Sigmoid colon (tissue), 7 donors: ENCODE data around the gene PMVK. TPM values are rescaled to one million over a fixed set of nuclear protein-coding genes. Genes with fewer than 3 reads are reported as not detected.

Source experiments
- DNase-seq: peaks from one replicate; pipeline ENCODE4 v3.0.0-alpha.2; 2019
- H3K27ac ChIP-seq, 4 donors: fragments of 200-600 bp; sonication (generic); one replicate each; pipeline ENCODE4 v1.5.1; 2016 to 2019; ENCODE audit warnings: mild to moderate bottlenecking in 1 of 4
- H3K27me3 ChIP-seq, 3 donors: fragments of 200-600 bp; sonication (generic); one replicate each; pipeline ENCODE4 v1.5.1; 2019; ENCODE audit warnings: mild to moderate bottlenecking in 1 of 3
- H3K36me3 ChIP-seq, 4 donors: fragments of 200-600 bp; sonication (generic); one replicate each; pipeline ENCODE4 v1.5.1; 2016 to 2019
- H3K4me1 ChIP-seq, 4 donors: fragments of 200-600 bp; sonication (generic); one replicate each; pipeline ENCODE4 v1.5.1; 2017 to 2019
- H3K4me3 ChIP-seq, 4 donors: fragments of 200-600 bp; sonication (generic); one replicate each; pipeline ENCODE4 v1.5.1; 2017 to 2019; ENCODE audit warnings: mild to moderate bottlenecking in 2 of 4, moderate library complexity in 1 of 4
- H3K9me3 ChIP-seq, 4 donors: fragments of 200-600 bp in 3 of 4; sonication (generic) in 3 of 4; one replicate each; pipeline versions ENCODE4 v1.5.1 to v1.6.1; 2013 to 2019
- CTCF ChIP-seq, 4 experiments: fragments of 450-650 bp in 3 of 4; fragments of 200-600 bp in 1 of 4; IDR thresholded peaks; one replicate each; pipeline ENCODE4 v1.5.1; 2016 to 2019; ENCODE audit warnings: antibody characterized with exemption in 4 of 4, mild to moderate bottlenecking in 3 of 4, moderate library complexity in 2 of 4
- EP300 ChIP-seq, 4 donors: sonication (generic); formaldehyde crosslinking; IDR thresholded peaks; one replicate each; pipeline ENCODE4 v1.6.1; 2017; ENCODE audit warnings: antibody characterized with exemption in 4 of 4
- POLR2A ChIP-seq, 2 donors: fragments of 450-650 bp; IDR thresholded peaks; one replicate each; pipeline ENCODE4 v1.6.1; 2016; ENCODE audit warnings: antibody characterized with exemption in 2 of 2, mild to moderate bottlenecking in 2 of 2, moderate library complexity in 2 of 2
- POLR2AphosphoS5 ChIP-seq, 4 donors: sonication (generic); formaldehyde crosslinking; IDR thresholded peaks; one replicate each; pipeline ENCODE4 v1.6.1; 2017; ENCODE audit warnings: antibody characterized with exemption in 4 of 4
- WGBS, 2 donors: extraction: QIAGEN DNeasy Blood & Tissue Kit; methylation state at CpG; one replicate each; pipeline ENCODE4 v1.1.7; 2013; 5-methylcytosine and 5-hydroxymethylcytosine counted together
- intact Hi-C: fragments of 100-400 bp; cut with DNase I; formaldehyde crosslinking; loops from one replicate; pipeline ENCODE4 v1.15.1; 2023
- polyA plus RNA-seq, 3 donors: library from polyadenylated mRNA; stranded (reverse); fragments of 200-250 nt; gene quantifications; one replicate each; pipeline ENCODE4 v1.2.3, GENCODE V29; 2013
- total RNA-seq, 4 donors: library from RNA; depleted of rRNA; stranded (reverse); fragments of >200 nt; gene quantifications; one replicate each; pipeline ENCODE4 v1.1.0, GENCODE V29; 2016
- donor health status: healthy with polysubstance abuse.
- donor health status: Bipolar disorder and iron deficiency.
- donor health status: healthy.

The PMVK gene
- total and polyA plus RNA-seq, 7 donors = 11.1 to 54.1 (median 19.6) TPM

DNA sequence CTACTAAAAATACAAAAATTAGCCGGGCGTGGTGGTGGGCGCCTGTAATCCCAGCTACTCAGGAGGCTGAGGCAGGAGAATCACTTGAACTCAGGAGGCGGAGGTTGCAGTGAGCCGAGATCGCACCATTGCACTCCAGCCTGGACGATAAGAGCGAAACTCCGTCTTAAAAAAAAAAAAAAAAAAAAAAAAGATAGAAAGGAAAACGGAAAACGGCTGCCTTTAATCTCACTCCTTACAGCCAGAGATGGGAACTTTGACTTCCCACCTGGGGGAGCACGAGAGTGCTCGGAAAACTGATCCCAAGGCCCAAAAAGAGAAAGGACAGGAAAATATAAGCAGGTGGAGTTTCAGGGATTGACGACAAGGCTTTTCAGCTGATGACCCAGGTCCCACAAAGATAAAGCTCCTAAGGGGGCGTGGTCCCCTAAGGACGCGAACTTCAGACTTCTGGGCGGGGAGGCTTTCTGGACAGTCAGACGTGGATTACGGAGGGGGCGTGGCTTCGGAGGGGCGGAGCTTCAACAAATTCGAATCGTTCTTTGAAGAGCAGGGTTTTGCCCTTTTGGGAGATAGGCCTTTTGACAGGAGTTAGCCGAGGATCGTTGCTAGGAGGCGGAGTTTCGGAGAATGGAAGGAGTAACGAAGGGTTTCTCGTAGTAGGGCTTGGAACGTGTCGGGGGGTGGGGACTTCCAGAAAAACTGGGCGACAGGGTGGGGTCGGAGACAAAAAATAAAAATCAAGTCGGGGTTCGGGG lies 37.0 kb upstream of the PMVK start:
- DNase-seq = peak; percentile 98
- Histone ChIP-seq H3K4me3 (peak overlapping the region; percentile 60 to 77 (median 70)), H3K9me3 (no peaks in the 10 kb centered on the region), H3K27ac (peak overlapping the region; percentile 95 to 98 (median 96)), H3K36me3 (peaks cover 0 to 1% (median under 1%) of the 10 kb centered on the region in 4 donors), H3K4me1 (peaks cover 0 to 59% (median 53%) of the 10 kb centered on the region in 4 donors), H3K27me3 (no peaks in the 10 kb centered on the region)
- TF ChIP-seq POLR2A (IDR thresholded peaks at IDR 0.05) = peak in 1 of 2 donors; percentile 59
- TF ChIP-seq POLR2AphosphoS5 (IDR thresholded peaks at IDR 0.05) = peak; percentile 53 to 87 (median 56)
- TF ChIP-seq EP300 (IDR thresholded peaks at IDR 0.05) = no peak
- peak in 1 of 4 experiments; percentile 36 for TF ChIP-seq CTCF (IDR thresholded peaks at IDR 0.05)
- 2 to 5% methylated on average over 37 of the region's 37 CpGs for WGBS, 2 donors
- intact Hi-C loops = loop anchor here (1.0 to 5.0 kb wide), 3 partner anchors 29 to 89 kb away; partner anchors contain the start of genes EFNA4 and ZBTB7B

DNA sequence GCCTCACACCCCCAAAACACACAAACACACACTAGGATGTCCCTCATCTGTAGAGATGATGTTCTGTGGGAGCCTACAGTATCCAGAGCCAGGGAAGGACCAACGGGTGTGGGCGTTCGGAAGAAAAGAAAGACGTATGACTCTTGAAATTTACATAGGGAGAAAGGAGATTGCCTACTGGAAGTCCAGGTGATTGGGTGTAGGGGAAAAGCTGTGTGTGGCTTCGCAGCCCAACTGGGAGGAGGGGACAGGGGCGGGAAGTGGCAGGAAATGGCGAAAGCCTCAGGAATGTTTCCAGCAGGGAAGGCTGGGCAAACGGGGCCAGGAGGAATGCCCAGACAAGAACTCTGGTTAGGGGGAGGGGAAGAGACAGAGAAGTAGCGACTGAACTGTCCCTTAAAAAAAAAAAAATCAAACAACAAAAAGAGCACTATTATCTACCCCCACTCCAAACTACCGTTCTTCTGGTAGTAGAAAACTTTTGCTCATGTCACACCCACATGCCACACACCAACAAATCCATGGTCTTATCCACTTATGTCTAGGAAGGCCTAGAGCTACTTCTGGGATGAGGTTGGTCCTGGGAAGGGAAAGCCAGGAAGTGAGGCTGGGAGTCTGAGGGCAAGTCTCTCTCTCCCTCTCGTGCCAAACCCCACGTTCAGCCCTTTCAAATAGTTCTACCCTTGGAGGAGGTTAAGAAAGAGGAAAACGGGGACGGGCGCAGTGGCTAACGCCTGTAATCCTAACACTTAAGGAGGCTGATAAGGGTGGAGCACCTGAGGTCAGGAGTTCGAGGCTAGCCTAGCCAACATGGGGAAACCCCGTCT lies 36.2 kb upstream of the PMVK start:
- Histone ChIP-seq H3K27ac (peak overlapping the region; percentile 95 to 98 (median 96)), H3K4me1 (peaks cover 0 to 60% (median 58%) of the 10 kb centered on the region in 4 donors), H3K4me3 (peak overlapping the region in 3 of 4 donors; percentile 69 to 77 (median 72)), H3K9me3 (no peaks in the 10 kb centered on the region), H3K36me3 (peaks cover 0 to 9% (median 8%) of the 10 kb centered on the region in 4 donors), H3K27me3 (no peaks in the 10 kb centered on the region)
- WGBS, 2 donors = 11 to 46% methylated on average over 18 of the region's 18 CpGs
- peak; percentile 78 for DNase-seq
- intact Hi-C loops = loop anchor here (5.0 kb wide), 1 partner anchor 90 kb away; the partner anchor contains the start of gene EFNA4
- TF ChIP-seq POLR2AphosphoS5 (IDR thresholded peaks at IDR 0.05) = peak; percentile 26 to 69 (median 40)
- no peak for TF ChIP-seq CTCF (IDR thresholded peaks at IDR 0.05)
- peak in 2 of 4 donors; percentile 40 to 57 for TF ChIP-seq EP300 (IDR thresholded peaks at IDR 0.05)
- TF ChIP-seq POLR2A (IDR thresholded peaks at IDR 0.05) = no peak

GRCh38 chr1:154972213-154972516 lies 35.6 kb upstream of the PMVK start:
- TF ChIP-seq CTCF (IDR thresholded peaks at IDR 0.05) (no peak), POLR2A (IDR thresholded peaks at IDR 0.05) (no peak)
- 62 to 66% methylated on average over 3 of the region's 3 CpGs for WGBS, 2 donors
- intact Hi-C loops = loop anchor here (5.0 kb wide), 1 partner anchor 90 kb away; the partner anchor contains the start of gene EFNA4
- Histone ChIP-seq H3K27me3 (no peaks in the 10 kb centered on the region), H3K4me1 (peaks cover 0 to 60% (median 58%) of the 10 kb centered on the region in 4 donors), H3K36me3 (peaks cover 2 to 15% (median 13%) of the 10 kb centered on the region in 4 donors), H3K9me3 (no peaks in the 10 kb centered on the region), H3K27ac (peak overlapping the region; percentile 95 to 98 (median 96)), H3K4me3 (no peak overlapping the region)
- DNase-seq = no peak

DNA sequence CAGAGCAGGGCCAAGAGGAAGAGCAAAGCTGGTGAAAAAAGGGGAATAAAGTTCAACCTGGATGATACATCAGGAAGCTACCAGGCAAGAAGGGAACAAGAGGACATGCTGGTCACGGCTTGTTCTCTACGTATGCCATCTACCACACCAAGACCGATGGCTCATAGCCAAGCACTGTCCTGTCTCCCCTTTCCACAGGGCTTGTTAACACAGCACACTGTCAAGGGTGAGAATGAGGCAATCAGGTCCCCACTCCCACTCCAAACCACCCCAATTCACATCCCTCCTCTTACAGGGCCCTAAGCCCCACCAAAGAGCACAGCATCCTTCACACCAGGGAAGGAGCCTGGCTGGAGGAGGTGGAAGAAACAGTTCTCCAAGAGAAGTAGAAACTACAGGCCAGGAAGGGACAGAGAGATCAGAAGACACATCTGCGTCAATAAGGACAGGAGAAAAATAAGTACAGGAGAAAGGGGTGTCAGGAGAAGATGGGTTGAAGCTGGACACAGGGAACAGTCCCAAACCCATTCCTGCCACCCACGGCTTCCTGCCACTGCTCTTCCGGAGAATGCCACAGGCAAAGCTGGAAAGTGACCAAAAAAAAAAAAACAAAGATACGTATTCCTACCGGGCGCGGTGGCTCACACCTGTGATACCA lies 35.0 kb upstream of the PMVK start:
- peak; percentile 85 for DNase-seq
- Histone ChIP-seq H3K4me3 (peak overlapping the region in 3 of 4 donors; percentile 42 to 50 (median 48)), H3K27me3 (no peaks in the 10 kb centered on the region), H3K9me3 (no peaks in the 10 kb centered on the region), H3K36me3 (peaks cover 9 to 21% (median 17%) of the 10 kb centered on the region in 4 donors), H3K4me1 (peaks cover 0 to 60% (median 57%) of the 10 kb centered on the region in 4 donors), H3K27ac (peak overlapping the region; percentile 95 to 98 (median 96))
- intact Hi-C loops = loop anchor here (5.0 kb wide), 1 partner anchor 91 kb away; the partner anchor contains the start of gene EFNA4
- WGBS, 2 donors = 54 to 80% methylated on average over 10 of the region's 10 CpGs
- no peak for TF ChIP-seq POLR2AphosphoS5 (IDR thresholded peaks at IDR 0.05)
- no peak for TF ChIP-seq POLR2A (IDR thresholded peaks at IDR 0.05)
- TF ChIP-seq EP300 (IDR thresholded peaks at IDR 0.05) = no peak
- no peak for TF ChIP-seq CTCF (IDR thresholded peaks at IDR 0.05)
